Stimulated activated CD8-positive, alpha-beta memory T cell treated with anti-CD3 and anti-CD28 coated beads, Interleukin-12 subunit alpha, Interleukin-12 subunit beta, amount 100 ng/mL, for 24 hours (primary cell): ENCODE measurements around the gene MYRIP.

ENCODE experiments used
- DNase-seq: peaks from one replicate; pipeline ENCODE4 v3.0.0-alpha.2; 2020; ENCODE audit errors: extremely low read depth

The MYRIP gene

GRCh38 chr3:40232626-40233025 lies 423.2 kb downstream of the MYRIP start:
- DNase-seq, result no peak

DNA sequence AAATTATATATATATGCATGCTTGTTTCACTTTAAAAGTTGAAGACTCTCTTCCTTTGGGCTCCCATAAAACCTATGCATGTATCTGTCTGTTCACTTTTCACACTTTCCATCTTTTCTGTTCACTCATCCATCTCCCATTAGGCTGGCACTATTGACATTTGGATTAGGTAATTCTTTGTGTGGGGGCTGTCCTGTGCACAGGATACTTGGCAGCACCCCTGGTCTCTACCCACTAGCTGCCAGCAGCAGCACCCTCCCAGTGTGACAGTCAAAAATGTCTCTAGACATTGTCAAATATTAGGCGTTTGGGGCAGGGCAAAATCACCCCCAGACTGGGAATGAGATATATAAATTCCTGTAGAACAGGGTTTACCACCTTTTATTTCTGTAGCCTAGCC lies 427.8 kb downstream of the MYRIP start:
- DNase-seq, result no peak

DNA sequence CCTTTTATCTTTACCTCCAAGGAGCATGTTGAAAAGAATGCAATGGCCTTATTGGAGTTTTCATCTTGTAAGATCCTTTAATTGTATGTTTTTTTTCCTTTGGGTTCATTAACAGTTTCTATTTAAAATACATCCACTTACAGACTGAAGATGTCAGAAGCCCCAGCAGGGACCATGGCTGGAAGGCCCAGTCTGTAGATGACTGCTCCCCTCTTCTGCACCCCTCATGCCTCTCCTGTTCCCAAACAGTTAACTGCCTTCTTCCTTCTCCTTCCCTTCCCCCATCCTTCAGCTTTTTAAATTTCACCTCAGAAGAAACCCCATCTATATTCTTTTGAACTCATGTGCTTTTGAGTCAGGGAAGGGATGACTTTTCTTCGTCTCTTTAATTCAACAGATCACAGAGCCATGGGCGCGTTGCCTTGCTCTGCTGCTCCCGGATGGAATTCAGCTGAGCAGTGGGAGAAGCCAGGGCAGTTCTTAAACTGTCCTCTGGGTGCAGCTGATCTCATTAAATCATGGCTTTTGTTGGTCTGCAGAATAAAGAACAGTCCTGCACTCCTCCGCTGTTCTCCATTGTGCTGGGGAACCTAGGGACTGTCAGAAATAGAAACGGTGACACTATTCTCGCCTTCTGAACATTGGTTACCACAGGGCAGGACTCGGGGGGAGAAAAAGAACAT lies 428.6 kb downstream of the MYRIP start:
- DNase-seq, result no peak

- DNase-seq, result no peak
Observed at GRCh38 chr3:40240921-40241320, 431.5 kb downstream of the MYRIP start.

DNA sequence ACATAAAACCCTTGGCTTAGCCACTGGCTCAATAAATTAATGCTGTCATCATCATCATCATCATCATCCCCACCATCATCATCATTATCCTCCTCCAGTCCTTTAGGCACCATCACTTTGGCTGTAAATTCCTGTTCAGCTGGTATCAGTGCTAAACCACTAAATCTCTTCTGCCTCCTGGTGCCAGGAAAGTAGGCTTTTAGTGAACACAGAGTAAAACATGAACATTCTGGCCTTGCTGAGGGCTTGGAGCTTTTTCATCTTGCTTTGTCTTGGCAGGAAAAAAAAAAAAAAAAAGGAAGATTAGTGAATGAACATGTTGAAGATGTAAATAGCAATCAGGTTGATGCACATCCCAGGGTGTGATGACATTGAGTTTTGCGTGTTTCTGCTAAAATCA lies 432.8 kb downstream of the MYRIP start:
- DNase-seq, result no peak

GRCh38 chr3:40242638-40243037 lies 433.2 kb downstream of the MYRIP start:
- DNase-seq, result no peak

DNA sequence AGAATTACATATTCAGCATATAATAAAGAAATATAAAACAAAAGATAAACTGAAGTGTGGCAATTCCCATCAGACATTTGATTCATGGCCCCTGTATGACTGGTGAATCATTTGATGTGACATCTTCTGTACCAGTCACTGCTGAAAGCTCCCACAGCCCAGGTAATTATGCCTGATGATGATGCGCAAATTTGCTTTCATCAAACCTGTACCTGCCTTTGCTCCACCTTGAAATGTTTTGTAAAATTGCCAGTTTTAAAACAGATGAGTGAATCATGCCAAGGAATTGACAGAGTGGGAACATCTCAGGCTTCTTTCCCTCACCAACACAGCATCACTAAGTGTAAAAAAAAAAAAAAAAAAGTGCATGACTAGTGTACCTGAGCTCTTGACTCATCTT lies 433.6 kb downstream of the MYRIP start:
- DNase-seq, result no peak

DNA sequence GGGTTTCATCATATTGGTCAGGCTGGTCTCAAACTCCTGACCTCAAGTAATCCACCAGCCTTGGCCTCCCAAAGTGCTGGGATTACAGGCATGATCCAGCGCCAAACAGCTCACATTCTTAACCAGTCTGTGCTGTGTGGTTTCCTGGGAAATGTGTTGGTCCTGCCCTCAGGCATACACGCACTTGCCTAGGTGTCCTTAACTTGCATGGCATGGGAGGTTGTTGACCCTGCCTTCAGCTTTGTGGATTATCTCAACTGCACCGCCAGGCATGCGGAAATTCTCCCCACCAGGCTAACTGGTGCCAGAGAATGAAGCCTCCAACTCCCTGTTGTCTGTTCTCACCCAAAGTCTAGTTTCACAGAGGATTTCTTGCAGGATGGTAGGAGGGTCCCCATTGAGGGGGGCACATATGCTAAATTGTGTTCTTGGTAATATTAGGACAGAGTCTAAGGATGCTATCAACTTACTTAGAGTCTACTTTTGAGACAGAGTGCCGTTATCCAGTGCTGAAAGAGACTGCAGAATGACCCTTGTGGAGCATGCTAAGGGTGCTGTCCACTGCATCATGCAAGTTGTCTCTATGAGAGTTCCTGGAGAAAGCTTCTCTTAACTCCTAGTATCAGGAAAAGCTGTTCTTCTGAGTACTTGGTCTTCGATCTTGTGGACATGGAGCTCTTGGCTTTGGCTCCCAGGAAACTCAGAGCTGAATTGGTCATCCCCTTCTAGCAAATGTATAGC lies 438.5 kb downstream of the MYRIP start:
- DNase-seq, result no peak

GRCh38 chr3:40248591-40248990 lies 439.2 kb downstream of the MYRIP start:
- DNase-seq, result no peak

GRCh38 chr3:40249168-40249567 lies 439.8 kb downstream of the MYRIP start:
- DNase-seq, result no peak

DNA sequence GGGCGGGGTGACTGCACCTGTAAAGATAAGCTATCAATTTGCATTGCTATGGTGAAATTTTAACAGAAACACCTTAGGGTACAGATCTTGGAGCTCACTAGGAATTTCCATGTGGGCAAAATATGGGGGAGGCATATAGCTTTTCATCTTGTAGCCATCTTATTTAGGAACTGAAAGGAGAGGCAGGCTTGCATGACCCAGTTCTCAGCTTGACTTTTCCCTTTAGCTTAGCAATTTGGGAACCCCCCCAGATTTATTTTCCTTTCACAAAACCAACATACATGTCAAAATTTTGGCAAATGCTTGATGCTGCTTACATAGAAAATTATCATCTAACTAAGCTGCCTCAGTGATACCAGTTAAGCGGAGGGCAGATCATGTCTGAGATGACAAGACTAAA lies 445.1 kb downstream of the MYRIP start:
- no peak for DNase-seq

DNA sequence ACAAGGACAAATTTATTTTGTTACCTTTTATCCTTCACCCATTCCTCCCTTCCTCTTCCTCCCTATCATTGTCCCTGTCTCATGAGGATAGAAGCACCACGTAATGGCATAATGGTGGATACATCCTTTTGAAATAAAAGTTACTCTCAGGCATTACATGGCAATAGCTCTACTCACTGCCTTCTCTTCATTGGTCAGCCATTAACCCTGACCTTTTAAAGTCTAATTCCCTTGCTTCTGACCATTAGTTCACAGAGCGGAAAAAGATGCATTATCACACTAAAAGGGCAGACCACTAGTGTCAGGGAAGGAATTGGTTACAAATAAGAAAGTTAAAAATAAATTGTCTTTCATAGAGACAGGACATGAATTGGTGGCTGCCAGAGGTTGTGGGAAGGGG lies 445.5 kb downstream of the MYRIP start:
- DNase-seq, result no peak

- DNase-seq, result no peak
Observed at GRCh38 chr3:40255532-40255931, 446.1 kb downstream of the MYRIP start.

- no peak for DNase-seq
Observed at GRCh38 chr3:40258064-40258463, 448.7 kb downstream of the MYRIP start.

DNA sequence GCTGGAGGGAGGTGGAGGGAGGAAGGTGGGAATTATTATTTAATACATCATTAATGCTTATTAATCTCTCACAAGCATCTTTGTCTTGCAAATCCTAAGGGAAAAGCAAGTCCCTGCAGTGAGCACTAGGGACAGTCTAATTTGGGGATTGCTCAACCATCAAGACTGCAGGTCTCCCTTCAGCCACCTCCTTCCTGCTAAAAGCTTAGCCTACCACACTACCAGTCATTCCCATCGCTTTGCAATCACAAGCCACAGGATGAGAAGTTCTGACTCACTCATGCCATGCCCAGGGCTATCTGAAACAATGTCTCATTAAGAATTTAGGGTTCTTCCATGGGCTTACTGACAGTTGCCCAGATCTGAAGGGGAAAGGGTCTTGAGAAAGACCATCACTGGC lies 449.1 kb downstream of the MYRIP start:
- no peak for DNase-seq

- no peak for DNase-seq
Observed at GRCh38 chr3:40262331-40262730, 452.9 kb downstream of the MYRIP start.

GRCh38 chr3:40264451-40264850 lies 455.0 kb downstream of the MYRIP start:
- no peak for DNase-seq

DNA sequence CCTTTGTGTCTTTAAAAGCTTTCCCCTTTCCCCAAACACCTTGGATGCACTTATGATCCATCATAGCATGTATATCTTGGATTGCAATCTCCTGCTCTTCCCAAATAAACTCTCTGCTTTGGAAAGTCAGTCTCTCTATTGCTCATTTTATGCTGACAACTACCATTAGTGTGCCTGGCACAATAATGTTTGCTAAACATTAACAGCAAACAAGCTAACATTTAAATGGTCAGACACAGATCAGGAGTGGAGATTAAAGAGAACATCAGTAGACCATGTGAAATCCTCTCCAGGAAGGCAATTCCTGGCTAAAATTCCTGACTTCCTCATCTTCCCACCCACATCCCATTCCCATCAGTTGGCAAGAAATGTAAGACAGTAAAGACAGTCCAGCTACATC lies 455.8 kb downstream of the MYRIP start:
- no peak for DNase-seq

DNA sequence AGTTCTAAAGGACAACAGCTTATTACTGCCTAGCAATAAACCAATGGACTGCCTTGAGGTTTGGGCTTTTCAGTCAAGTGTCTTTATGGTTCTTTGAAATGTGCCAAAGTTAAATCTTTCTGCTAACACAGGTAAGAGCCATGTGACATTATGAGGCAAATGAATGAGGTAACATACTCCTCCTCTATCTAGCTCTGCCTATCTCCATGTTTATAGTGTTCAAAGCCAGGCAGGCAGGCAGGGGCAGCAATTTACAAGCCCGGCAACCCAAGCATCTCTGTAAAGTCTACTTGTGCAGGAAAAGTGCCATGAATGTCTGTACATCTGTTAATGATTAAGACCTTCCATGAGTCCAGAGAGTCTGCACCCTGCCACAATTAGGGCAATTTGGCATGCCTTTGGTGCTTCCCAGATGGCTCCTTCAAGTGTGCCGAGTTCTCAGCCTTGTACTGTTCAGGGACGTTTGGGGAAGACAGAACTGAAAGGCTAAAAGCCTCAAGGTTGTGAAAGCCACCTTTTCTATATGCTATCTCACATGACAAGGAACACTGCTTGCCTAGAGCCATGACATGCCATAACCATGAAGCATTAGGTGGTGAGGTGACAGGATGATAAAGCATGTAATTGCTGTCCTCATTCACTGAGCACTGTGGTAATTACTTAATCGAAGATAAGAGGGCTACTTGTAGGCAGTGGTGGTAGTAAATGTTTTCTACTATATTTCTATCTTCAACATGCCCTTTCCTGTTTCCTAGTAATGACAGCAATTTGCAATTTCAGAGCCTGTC lies 458.7 kb downstream of the MYRIP start:
- no peak for DNase-seq

GRCh38 chr3:40268802-40269524 lies 459.6 kb downstream of the MYRIP start:
- DNase-seq, result no peak

DNA sequence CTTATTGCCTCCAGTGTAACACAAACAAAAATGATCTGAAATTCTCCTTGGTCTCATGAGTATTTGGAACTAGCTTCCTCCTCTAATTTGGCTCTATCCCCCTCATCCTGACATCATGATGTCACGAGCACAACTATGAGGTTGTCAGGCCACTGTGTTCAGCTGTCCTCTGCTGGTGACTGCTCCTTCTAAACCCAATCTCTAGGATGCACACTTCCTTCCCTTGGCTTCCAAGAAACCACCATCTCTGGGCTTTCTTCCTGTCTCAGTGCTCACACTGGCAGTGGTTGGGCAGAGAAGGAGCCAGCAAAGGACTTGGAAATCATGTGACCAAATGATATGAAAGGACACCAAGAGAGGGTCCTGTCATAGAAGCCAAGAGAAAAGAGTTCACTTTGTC lies 469.4 kb downstream of the MYRIP start:
- no peak for DNase-seq

GRCh38 chr3:40281995-40282394 lies 472.6 kb downstream of the MYRIP start:
- DNase-seq, result no peak
